Heart left ventricle (tissue), 16 donors: ENCODE results near the gene DUSP1. TPM values are rescaled to one million over a fixed set of nuclear protein-coding genes. Genes with fewer than 3 reads are reported as not detected.

Experiments used
- ATAC-seq, 4 donors: fragments of 200-7000 bp; cut with Tn5 transposase; one replicate each; pipeline ENCODE4 v1.9.1; 2020 to 2022; ENCODE audit warnings: moderate library complexity in 4 of 4, mild to moderate bottlenecking in 3 of 4, moderate number of reproducible peaks in 1 of 4
- DNase-seq, 5 donors: peaks; one replicate each; pipeline ENCODE4 v3.0.0-alpha.2; 2020
- H3K27ac ChIP-seq, 12 donors: fragments of 200-600 bp; sonication (generic) in 4 of 12; one replicate each; pipeline versions ENCODE4 v1.5.0 to v1.8.0; 2016 to 2022; ENCODE audit warnings: mild to moderate bottlenecking in 2 of 12
- H3K27me3 ChIP-seq, 9 donors: fragments of 200-600 bp; sonication (generic) in 2 of 9; one replicate each; pipeline versions ENCODE4 v1.5.1 to v1.8.0; 2016 to 2022; ENCODE audit warnings: mild to moderate bottlenecking in 3 of 9
- H3K36me3 ChIP-seq, 9 donors: fragments of 200-600 bp; sonication (generic) in 2 of 9; one replicate each; pipeline versions ENCODE4 v1.5.0 to v1.8.0; 2018 to 2022; ENCODE audit warnings: mild to moderate bottlenecking in 2 of 9
- H3K4me1 ChIP-seq, 12 donors: fragments of 200-600 bp; sonication (generic) in 4 of 12; one replicate each; pipeline versions ENCODE4 v1.5.0 to v1.8.0; 2016 to 2022; ENCODE audit warnings: mild to moderate bottlenecking in 3 of 12
- H3K4me3 ChIP-seq, 12 donors: fragments of 200-600 bp; sonication (generic) in 4 of 12; one replicate each; pipeline versions ENCODE4 v1.5.0 to v1.8.0; 2017 to 2022; ENCODE audit warnings: mild to moderate bottlenecking in 9 of 12, moderate library complexity in 4 of 12
- H3K9me3 ChIP-seq, 12 donors: fragments of 200-600 bp; sonication (generic) in 4 of 12; one replicate each; pipeline versions ENCODE4 v1.5.0 to v1.8.0; 2016 to 2022; ENCODE audit warnings: mild to moderate bottlenecking in 1 of 12
- POLR2A ChIP-seq, 2 donors: fragments of 450-650 bp; IDR thresholded peaks; one replicate each; pipeline ENCODE4 v1.6.1; 2017; ENCODE audit warnings: antibody characterized with exemption in 2 of 2, mild to moderate bottlenecking in 2 of 2, moderate library complexity in 2 of 2
- WGBS, 4 donors: extraction: QIAGEN DNeasy Blood & Tissue Kit in 2 of 4; methylation state at CpG; one replicate each; pipeline versions ENCODE4 v1.1.5 to v1.1.7; 2013 to 2018; 5-methylcytosine and 5-hydroxymethylcytosine counted together
- intact Hi-C, 10 donors: fragments of 100-400 bp; cut with DNase I; formaldehyde crosslinking; loops; one replicate each; pipeline versions ENCODE4 v1.11.1 to v1.14.2; 2022
- polyA plus RNA-seq, 2 donors: library from polyadenylated mRNA; stranded (reverse); fragments of 200-250 nt; gene quantifications; one replicate each; pipeline ENCODE4 v1.2.3, GENCODE V29; 2013
- total RNA-seq, 9 donors: library from RNA; depleted of rRNA in 2 of 9; stranded (reverse); fragments of >200 nt in 2 of 9; fragmentation: NEBNext Ultra II Directional in 3 of 9; extraction: Animal tissue kit (Norgen Biotek cat#: 25700) in 3 of 9; gene quantifications; one replicate each; pipeline versions ENCODE4 v1.1.0 to v1.2.4, GENCODE V29; 2016 to 2023
- TF ChIP-seq, protein P1 (sequence below), 12 donors: fragments of 200-600 bp; sonication (generic) in 4 of 12; IDR thresholded peaks; one replicate each; pipeline versions ENCODE4 v1.5.0 to v1.8.0; 2018 to 2022; ENCODE audit warnings: antibody characterized with exemption in 12 of 12, mild to moderate bottlenecking in 5 of 12
- donor health status: ischemic (EF 13 %, LVEDD 7.1; RV severe dilation, severe dysfunction).
- donor health status: healthy with polysubstance abuse.
- donor health status: DM: no; HTN: yes; CAD: no.
- donor health status: DM: no; HTN: no; CAD: no.
- donor health status: ischemic (EF 25% LVEDD 6.9; RV normal size, moderate dysfunction).
- donor health status: ischemic (EF 25% LVEDD 5.7; RV mildly dilated, moderate dysfunction).
- donor health status: healthy.
- donor health status: DM: yes; HTN: yes; CAD: no.
- donor health status: ischemic (EF 35%, LVEDD 5.7; RV mildly dilated, moderate dysfunction).
- donor health status: nonischemic (EF 11% LVEDD 7.7; RV severe dilation, severe dysfunction).
- donor health status: DM: yes; HTN: yes; CAD: no.
- donor health status: PGD.
- donor health status: ischemic (EF 29% LVEDD 5.4; RV normal size, mild dysfunction).
- donor health status: nonischemic (EF 23%, LVEDD 6.1; RV moderate dilation, normal function).

DUSP1 gene
- total and polyA plus RNA-seq, 11 donors, result 24.3 to 335 (median 78.2) TPM

DNA sequence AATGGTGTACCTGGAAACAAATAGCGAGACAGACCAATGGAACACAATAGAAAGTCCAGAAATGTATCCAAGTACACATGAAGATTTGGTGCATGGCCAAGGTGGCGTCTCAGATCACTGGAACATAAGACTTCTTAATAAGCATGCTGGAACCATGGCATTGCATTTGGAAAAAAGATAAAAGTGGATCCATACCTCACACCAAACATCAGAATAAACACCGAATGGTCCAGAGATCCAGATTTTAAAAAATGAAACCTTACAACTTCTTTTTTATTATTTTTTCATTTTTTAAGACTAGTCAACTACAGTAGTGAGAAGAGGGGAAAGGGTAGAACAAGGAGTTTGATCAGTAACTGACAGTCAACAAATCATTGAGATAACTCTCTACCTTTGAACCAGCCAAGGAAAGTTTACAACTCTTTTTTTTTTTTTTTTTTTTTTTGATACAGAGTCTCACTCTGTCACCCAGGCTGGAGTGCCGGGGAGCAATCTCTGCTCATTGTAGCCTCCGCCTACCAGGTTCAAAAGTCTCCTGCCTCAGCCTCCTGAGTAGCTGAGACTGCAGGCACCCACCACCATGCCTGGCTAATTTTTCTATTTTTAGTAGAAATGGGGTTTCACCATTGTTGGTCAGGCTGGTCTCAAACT lies 8.8 kb upstream of the DUSP1 start:
- Histone ChIP-seq H3K9me3 (no peaks in the 10 kb centered on the region), H3K27me3 (no peaks in the 10 kb centered on the region), H3K4me1 (peaks cover 0 to 42% (median 6%) of the 10 kb centered on the region in 12 donors), H3K27ac (no peak overlapping the region), H3K4me3 (no peak overlapping the region), H3K36me3 (no peaks in the 10 kb centered on the region)
- ATAC-seq, result no peak
- no peak for TF ChIP-seq POLR2A (IDR thresholded peaks at IDR 0.05)
- TF ChIP-seq, protein P1, sequence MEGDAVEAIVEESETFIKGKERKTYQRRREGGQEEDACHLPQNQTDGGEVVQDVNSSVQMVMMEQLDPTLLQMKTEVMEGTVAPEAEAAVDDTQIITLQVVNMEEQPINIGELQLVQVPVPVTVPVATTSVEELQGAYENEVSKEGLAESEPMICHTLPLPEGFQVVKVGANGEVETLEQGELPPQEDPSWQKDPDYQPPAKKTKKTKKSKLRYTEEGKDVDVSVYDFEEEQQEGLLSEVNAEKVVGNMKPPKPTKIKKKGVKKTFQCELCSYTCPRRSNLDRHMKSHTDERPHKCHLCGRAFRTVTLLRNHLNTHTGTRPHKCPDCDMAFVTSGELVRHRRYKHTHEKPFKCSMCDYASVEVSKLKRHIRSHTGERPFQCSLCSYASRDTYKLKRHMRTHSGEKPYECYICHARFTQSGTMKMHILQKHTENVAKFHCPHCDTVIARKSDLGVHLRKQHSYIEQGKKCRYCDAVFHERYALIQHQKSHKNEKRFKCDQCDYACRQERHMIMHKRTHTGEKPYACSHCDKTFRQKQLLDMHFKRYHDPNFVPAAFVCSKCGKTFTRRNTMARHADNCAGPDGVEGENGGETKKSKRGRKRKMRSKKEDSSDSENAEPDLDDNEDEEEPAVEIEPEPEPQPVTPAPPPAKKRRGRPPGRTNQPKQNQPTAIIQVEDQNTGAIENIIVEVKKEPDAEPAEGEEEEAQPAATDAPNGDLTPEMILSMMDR (IDR thresholded peaks at IDR 0.05), result no peak
- WGBS, 4 donors, result 96 to 98% (median 97%) methylated on average over 5 of the region's 5 CpGs
- no peak for DNase-seq
- intact Hi-C loops, result loop anchor here in 5 of 10 donors (5.0 to 10.0 kb wide), 5 partner anchors 55 to 152 kb away; partner anchors contain the start of gene ERGIC1 (in 1 of the 5)

DNA sequence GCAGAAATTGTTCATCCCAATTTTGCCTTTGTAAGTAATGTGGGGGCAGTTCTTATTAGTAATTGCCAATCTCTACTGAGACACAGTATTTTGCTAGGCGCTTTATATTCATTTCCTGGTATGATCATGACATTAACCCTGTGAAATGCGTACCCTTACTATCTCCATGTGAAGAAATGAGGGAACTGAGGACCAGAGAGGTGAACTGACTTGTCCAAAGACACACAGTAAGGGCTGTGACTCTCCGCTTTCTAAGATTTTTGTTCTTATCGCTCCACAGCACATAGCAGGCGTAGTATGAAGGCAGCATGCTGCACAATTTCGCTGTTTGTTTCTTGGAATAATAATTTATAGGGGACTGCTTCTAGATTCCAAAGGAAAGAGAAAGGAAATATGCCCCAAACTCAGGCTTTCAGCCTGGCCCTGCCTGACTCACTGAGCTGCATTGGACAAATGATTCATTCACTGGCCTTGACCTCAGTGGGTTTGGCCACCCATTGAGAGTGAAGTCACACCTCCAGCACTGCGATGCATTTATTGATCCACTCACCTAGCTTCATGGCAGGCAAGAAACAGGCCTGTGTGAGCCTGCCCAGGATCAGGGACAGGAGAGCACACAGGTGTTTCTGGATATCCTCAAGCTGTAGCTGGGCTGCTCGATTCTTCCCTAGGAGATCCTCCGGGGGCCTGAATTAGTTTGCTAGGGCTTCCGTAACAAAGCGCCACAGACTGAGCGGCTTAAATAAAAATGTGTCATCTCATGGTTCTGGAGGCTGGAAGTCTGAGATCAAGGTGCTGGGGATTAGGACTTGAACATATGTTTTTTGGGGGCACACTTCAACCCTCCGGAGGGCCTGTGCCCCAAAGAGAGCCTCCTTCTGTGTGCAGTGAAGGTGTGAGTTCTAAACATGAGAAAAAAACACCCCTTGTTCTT lies 7.2 kb upstream of the DUSP1 start:
- no peaks in the 10 kb centered on the region for H3K27me3 ChIP-seq
- H3K4me3 ChIP-seq, result peak overlapping the region in 1 of 12 donors; percentile 10
- WGBS, 4 donors, result 87 to 94% (median 92%) methylated on average over 12 to 13 of the region's 13 CpGs
- peak in 1 of 5 donors; percentile 23 for DNase-seq
- TF ChIP-seq, protein P1 (IDR thresholded peaks at IDR 0.05), result no peak
- no peak for TF ChIP-seq POLR2A (IDR thresholded peaks at IDR 0.05)
- no peaks in the 10 kb centered on the region for H3K9me3 ChIP-seq
- peaks cover 0 to 59% (median 7%) of the 10 kb centered on the region in 12 donors for H3K4me1 ChIP-seq
- ATAC-seq, result peak in 2 of 4 donors; percentile 21 to 63
- peak overlapping the region in 11 of 12 donors; percentile 8 to 100 (median 58) for H3K27ac ChIP-seq
- no peaks in the 10 kb centered on the region for H3K36me3 ChIP-seq
- intact Hi-C loops, result loop anchor here in 5 of 10 donors (5.0 to 10.0 kb wide), 5 partner anchors 57 to 154 kb away; partner anchors contain the start of gene ERGIC1 (in 1 of the 5)

DNA sequence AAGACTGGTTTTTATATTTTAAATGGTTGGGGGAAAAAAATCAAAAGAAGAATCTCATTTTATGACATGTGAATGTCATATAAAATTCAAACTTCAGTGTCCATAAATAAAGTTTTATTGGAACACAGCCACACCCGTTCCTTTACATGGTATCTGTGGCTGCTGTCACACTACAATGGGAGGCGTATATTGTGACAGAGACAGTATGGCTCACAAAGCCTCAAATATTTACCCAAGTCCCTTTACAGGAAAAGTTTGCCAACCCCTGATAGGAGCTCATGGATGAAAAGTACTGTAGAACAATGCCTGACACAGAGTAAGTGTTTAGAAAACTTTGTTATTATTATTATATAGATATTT lies 5.2 kb upstream of the DUSP1 start:
- Histone ChIP-seq H3K36me3 (no peaks in the 10 kb centered on the region), H3K4me3 (no peak overlapping the region), H3K27ac (peak overlapping the region in 3 of 12 donors; percentile 19 to 100 (median 100)), H3K27me3 (no peaks in the 10 kb centered on the region), H3K9me3 (no peaks in the 10 kb centered on the region), H3K4me1 (peaks cover 0 to 75% (median 17%) of the 10 kb centered on the region in 12 donors)
- TF ChIP-seq POLR2A (IDR thresholded peaks at IDR 0.05), result no peak
- TF ChIP-seq, protein P1 (IDR thresholded peaks at IDR 0.05), result no peak
- ATAC-seq, result no peak
- intact Hi-C loops, result loop anchor here in 5 of 10 donors (5.0 to 10.0 kb wide), 5 partner anchors 59 to 156 kb away; partner anchors contain the start of gene ERGIC1 (in 1 of the 5)
- 91 to 97% (median 94%) methylated on average over 2 of the region's 2 CpGs for WGBS, 4 donors
- no peak for DNase-seq
